Fibroblast of the conjunctiva (primary cell): ENCODE measurements around the gene GPD2.

Experiments used
- DNase-seq: peaks from one replicate; pipeline ENCODE4 v3.0.0-alpha.2; 2010; ENCODE audit warnings: low read depth

Gene GPD2

GRCh38 chr2:156436497-156437085 is 412 bp downstream of the GPD2 start:
- no peak for DNase-seq

DNA sequence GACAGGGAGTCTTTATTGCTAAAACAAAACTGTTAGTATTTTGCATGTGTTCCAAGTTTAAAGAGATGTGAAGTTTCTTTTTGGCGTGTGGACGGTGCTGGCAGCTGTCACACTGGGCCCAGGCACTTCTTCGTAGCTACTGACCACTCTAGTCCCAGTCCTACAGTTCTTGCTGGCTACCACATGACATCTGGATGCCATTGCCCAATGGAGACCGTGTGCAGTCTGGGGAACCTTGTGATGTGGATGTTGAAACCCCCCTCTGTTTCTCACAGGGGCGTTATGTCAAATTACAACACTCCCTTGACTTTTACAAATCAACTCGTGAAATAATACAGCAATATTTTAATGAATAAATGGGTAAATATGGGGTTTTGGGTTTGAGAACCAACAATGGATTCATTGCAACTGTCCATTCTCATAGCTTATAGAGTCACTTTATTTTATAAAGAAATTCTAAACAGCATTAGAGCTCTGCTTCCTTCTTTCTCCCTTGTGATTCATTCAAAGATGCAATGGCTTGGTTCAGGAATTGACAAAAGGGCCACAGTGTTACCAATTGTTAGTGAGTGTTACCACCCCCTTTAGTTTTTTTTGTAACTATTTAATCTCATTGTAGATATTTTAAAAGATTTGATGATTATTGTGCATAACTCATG is 1.2 kb downstream of the GPD2 start:
- DNase-seq: no peak

- DNase-seq: no peak
Measured at GRCh38 chr2:156437931-156438410, 1.8 kb downstream of the GPD2 start.

DNA sequence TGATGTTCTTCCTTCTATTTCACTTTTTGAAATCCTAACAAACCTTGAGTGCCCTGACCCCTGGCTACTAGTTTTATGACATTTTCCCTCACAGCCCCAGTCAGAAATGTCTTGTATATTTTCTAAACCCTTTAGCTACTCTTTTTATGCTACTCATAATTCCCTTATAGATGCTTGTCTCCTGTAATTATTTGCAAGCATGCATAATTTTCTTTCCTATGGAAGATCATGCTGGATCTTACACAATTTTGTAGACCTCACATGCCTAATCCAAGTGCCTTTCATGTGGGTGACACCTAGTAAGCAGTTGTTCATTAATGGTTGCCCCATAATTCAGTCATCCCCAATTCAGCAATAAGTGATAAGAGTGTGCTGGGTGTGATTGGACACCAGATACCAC is 6.9 kb downstream of the GPD2 start:
- no peak for DNase-seq

- peak; percentile 74 for DNase-seq
Measured at GRCh38 chr2:156445296-156446220, 9.4 kb downstream of the GPD2 start.

GRCh38 chr2:156447761-156448160 is 11.6 kb downstream of the GPD2 start:
- no peak for DNase-seq

- no peak for DNase-seq
Measured at GRCh38 chr2:156448766-156449165, 12.6 kb downstream of the GPD2 start.

DNA sequence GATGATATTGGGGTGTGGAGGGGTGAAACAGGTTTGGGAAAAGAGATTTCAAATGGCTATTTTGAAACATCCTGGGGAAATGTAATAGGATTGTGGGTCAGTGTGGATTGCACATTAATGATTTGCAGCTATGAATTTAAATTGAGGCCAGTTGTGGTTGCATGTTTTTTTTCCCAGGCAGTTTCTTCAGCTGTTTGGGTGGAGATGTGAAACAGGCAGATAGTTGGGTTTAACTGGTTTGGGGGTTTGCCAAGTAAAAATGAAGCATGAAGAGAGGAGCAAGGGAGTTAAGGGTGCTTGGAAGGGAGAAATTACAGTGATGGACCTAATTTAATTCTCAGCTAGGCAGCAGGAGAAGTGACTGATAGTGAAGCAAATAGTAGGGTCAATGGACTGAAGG is 16.8 kb downstream of the GPD2 start:
- no peak for DNase-seq

- peak; percentile 59 for DNase-seq
Measured at GRCh38 chr2:156455361-156455975, 19.3 kb downstream of the GPD2 start.

DNA sequence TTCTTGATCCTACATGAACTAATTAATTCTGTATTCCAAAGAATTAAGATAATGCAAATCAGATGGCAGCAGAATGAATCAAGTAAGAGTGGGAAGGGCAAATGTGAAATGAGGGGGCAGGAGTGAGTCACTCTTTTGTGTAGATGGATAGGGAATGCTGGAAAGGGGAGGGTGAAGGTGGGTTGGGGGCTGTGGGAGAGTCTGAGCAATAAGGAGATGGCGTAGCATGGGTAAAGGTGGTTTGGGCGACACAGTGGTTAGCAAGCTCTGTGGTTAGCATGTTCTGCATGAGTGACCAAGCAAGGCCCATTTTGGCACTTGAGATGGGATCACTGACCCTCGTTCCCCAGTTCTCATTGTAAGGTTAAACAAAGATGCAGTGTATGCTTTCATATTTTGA is 20.4 kb downstream of the GPD2 start:
- DNase-seq: no peak

- DNase-seq: no peak
Measured at GRCh38 chr2:156457523-156458517, 21.6 kb downstream of the GPD2 start.

- DNase-seq: no peak
Measured at GRCh38 chr2:156459720-156460119, 23.5 kb downstream of the GPD2 start.

DNA sequence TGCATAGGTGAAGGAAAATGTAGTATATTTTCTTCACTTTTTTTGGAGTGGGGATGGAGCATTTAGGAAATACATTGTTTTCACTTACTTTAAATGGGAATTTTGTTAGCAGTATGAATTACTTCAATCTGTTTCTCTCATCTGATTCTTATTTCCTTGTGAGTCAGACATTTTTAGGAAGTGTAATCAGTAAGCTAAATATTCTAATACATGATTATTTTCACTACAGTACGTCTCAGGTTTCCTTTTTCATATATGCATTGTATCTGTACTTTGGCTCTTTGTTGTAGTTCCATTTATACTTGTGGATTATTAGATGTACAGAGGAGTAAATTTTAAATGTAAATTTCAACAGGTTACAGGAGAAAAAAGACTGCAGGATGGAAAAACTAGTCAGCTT is 27.9 kb downstream of the GPD2 start:
- no peak for DNase-seq

DNA sequence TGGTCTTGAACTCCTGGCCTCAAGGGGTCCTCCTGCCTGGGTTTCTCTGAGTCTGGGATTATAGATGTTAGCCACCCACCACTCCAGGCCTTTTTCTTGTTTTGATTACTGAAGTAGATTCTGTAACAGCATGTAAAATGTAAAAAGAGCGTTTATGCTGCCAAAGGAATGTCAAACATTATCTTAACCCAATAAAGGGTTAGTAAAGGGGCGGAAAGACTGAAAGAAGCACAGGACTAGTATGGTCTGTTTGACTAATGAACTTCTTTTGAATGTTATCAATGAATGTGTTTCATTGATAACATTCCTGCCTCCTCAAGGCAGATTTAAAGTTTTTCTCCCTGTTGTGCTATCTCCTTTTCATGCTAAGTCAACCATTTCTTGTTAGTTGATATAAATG is 29.4 kb downstream of the GPD2 start:
- DNase-seq: no peak

- peak; percentile 75 for DNase-seq
Measured at GRCh38 chr2:156466739-156467405, 30.7 kb downstream of the GPD2 start.

- no peak for DNase-seq
Measured at GRCh38 chr2:156470975-156471583, 34.9 kb downstream of the GPD2 start.

DNA sequence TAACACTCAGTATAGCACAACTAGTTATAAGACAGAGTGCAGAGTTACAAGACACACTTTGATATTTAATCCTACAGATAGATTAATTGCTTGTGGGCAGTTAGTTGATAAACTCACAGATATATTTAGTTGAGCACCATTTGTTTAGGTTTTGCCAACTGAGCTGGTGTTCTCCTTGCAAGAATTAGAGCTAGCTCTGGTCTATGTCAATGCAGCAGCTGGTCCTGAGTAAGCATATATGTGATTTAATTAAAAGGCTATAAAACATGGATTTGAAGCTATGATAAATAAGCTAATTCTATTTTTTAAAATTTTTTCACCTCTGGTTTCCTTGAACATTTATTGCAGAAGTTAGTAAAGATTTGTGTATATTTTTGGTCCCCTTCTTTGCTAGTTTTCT is 35.6 kb downstream of the GPD2 start:
- DNase-seq: no peak

DNA sequence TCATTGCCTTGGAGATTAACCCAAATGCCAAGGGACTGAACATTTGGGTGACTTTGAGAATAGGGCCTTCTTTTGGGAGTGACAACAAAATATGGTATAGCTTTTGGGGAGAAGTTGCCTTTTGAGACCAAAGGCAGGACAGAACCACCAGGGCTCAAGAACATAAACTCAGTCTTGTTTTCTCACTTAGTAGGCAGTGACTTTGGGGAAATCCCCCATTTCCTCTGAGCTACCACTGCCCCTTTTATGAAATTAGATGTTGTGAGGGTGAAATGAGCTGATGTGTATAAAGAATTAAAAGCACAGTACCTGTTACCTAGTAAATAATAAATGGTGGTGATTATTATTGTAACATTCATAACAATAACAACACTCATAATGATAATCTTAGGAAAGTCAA is 36.5 kb downstream of the GPD2 start:
- DNase-seq: no peak

DNA sequence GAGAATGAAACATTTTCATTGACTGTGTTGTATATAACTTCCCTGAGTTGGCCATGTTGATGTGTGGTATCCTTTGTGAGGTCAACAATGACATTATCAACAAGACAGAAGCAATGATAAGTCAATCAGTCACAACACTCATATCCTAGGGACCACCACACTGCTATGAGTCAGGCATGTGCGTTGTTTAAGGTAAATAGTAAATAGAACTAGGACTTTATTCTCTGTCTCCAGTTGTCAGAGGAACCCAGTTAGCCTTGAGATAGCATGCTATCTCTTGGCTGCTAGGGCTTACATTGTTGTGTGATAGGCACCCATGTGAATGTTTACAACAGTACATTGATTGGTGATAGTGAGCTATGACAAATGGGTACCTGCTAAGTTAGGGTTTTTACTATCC is 37.3 kb downstream of the GPD2 start:
- no peak for DNase-seq

DNA sequence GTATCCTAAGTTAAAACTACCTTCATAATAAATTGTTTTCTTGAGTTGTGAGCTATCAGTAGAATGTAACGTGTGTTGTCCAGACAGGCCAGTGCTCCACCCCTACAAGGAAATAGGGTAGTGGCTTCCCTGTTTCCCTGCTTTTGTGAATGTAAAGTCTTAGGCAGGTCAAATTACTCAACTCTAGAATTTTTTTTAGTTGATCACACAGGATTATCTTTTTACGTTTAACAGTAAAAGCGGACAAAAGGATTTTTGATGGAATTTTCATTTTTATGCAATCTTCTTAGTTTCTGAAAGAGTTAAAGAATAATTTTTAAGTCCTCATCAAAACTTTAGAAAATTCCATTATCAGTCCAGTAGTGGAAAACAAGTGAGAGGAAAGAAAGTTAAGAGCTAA is 38.2 kb downstream of the GPD2 start:
- no peak for DNase-seq
